Skin of body (tissue), 2 donors: Measurements from ENCODE around the gene INO80B. TPM values are rescaled to one million over a fixed set of nuclear protein-coding genes. Genes with fewer than 3 reads are reported as not detected.
"Not testable (repeated sequence)": the region's sequence is repeated elsewhere in the genome, so short reads cannot be mapped to it uniquely, and the experiment has no call there.

Source experiments
- DNase-seq: peaks from one replicate; lab custom pipeline; 2025; lab: John Stamatoyannopoulos, UW
- total RNA-seq: library from RNA; depleted of rRNA; stranded (reverse); fragments of >200 nt; gene quantifications from one replicate; pipeline ENCODE4 v1.2.3, GENCODE V29; 2014

Gene INO80B
- total RNA-seq, 1 donor from 2014 or later = 6.8 TPM

DNA sequence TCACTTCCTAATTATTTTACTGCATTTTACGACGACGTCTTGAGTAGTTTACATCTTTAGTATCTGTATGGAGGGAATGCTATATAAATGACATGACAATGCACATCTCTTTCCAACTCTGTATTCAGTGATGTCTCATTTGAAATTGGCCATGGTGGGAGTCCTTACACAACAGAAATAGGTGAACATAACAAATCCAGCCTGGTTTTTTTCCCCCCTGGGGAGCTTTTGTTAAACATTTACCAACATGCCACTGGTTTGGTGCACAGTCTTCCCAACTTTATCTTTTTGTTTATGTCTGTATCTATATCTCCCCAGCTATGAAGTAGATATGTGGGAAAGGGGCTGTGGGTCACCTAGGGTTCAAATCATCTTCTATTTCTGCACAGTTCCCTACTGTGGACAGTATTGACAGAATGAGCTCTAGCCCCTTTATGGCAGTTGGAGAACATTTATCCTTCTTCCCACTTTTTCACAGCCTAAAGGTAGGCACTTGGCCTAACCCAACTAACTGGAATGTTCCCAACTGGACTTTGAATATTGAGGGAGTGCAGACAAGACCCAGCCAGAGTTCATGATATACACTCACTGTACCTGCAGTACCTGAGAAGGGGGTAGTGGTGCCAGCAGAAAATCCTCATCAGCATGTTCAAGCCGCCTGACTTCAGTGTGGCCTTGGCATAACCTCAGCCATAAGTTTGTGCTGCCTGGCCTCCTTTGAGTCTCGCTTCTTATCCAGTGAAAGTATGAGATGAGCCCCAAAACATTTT is 7.5 kb upstream of the INO80B start:
- no peak for DNase-seq

- no peak for DNase-seq
Measured at GRCh38 chr2:74448771-74449170, 6.1 kb upstream of the INO80B start.

DNA sequence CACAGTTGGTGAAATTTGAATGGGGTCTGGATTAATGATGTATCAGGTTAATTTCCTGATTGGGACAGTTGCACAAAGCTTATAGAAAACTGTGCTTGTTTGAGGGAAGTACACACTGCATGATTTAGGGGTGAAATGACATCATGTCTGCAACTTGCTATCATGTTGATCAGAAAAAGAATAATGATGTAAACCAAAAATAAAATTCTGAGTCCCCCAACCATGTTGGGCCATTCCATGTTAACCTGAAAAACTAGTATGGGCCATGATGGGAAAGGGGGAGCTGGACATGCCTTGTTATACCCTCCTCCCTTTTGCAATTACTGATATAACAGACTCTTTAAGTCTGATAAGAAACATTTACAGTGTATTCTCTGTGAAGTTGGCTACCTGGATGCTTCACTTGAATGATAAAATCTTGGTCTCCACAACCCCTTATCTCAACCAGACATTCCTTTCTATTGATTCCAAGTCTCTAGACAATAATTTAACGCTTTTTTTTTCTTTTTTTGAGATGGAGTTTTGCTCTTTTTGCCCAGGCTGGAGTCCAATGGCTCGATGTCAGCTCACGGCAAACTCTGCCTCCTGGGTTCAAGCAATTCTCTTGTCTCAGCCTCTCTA is 4.2 kb upstream of the INO80B start:
- no peak for DNase-seq

DNA sequence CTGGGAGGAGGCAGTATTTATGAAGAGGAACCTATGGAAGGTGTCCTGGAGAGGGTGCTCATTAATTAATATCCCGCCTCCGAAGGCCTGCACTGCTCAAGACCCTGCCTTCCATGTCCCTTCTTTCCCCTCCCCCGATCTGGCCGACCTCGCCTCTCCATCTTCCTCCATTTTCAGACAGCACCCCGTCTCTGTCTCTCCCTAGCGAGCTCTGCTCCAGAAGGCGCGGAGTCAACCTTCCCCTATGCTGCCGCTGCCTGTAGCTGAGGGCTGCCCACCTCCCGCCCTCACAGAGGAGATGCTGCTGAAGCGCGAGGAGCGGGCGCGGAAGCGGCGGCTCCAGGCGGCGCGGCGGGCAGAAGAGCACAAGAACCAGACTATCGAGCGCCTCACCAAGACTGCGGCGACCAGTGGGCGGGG is 2.3 kb downstream of the INO80B start:
- DNase-seq = no peak

DNA sequence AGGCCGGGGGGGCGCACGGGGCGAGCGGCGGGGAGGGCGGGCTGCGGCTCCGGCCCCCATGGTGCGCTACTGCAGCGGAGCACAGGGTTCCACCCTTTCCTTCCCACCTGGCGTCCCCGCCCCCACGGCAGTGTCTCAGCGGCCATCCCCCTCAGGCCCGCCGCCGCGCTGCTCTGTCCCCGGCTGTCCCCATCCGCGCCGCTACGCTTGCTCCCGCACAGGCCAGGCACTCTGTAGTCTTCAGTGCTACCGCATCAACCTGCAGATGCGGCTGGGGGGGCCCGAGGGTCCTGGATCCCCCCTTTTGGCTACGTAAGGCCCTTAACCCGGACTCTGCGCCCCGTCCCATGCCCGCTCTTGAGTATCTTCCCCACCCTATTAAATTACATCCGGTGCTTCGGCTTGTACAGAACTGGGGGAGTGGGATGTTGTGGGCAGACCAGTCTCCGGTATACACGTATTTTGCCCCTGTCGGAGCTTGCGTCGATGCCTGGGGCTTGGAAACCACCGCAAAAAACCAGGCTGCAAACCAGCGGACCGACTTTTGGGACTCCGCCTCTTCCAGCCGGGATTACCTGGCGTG is 2.8 kb downstream of the INO80B start:
- no peak for DNase-seq

DNA sequence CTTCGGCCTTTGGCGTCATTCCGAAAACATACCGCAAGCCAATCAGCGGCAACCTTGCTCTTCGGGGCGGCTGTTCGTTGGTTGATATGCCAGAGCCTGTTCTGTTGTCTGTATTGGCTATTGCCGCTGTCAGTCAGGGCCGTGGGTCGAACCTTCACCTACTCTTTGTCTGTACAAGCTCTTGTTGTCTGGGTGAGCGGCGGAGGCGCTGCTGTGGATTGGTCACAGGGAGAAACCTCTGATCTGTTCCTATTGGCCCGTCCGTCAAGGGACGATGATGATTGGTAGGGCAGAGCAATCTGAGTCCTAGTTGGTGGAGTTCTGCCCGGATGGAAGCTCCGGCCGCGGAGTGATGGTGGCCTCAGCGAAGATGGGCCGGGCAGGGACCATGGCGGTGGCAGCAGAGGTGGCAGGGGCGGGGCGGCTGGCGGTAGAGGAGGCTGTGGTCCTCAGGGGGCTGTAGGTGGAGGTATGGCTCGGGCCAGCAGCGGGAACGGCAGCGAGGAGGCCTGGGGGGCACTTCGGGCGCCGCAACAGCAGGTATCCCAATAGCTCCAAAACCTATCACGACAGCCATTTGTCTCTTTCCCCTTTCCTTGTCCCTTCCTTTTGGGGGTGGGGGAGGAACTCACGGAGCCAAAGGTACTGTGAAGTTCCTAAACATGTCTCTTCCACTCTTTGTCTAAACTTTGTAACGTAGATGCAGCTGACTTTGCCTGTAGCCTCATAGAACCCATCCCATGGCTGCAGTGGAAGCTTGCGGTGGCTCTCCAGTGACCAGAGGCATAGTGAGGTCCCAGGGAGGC is 3.4 kb downstream of the INO80B start, which contains the start of gene WBP1:
Gene WBP1, plus strand, starts transcription at position 307 of the 806 bp plus-strand sequence. Its CDS starts 165 bp downstream, at position 472.
- peak; percentile 100 for DNase-seq

DNA sequence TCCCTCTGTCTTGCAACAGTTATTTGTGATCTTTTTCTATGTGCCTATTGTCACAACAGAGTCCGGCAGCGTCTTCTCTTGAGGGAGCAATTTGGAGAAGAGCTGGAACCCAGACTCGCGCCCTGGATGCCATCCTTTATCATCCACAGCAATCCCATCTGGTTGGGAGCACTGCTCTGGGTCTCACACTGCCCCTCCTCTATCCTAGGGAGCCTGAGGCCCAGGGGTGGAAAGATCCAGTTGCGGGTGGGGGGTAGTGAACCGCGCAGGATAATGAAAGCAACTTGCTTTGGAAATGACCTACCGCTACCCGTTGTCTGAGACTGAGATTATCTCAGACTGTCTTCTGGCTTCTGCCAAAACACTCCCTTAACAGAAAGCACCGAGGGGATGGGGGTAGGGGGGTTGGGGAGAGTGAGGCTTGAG is 4.1 kb downstream of the INO80B start:
- DNase-seq = no peak

DNA sequence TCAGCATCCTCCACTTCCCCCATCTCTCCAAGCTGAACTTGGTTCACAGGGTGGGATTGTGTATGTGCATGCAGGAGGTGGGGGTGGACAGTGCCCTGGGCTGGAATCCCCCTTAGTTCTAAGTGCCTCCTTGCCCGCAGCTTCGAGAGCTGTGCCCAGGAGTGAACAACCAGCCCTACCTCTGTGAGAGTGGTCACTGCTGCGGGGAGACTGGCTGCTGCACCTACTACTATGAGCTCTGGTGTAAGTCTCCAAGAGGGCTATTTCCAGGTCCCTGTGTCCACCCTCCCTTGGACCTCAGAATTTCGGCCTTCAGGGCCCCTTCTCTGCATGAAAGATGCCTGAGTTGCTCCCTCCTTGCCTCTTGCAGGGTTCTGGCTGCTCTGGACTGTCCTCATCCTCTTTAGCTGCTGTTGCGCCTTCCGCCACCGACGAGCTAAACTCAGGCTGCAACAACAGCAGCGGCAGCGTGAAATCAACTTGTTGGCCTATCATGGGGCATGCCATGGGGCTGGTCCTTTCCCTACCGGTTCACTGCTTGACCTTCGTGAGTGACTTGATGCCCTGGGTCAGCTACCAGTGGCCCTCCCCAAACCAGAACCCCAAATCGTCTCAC is 4.7 kb downstream of the INO80B start:
- DNase-seq = not testable (repeated sequence)

GRCh38 chr2:74460187-74460586 is 5.3 kb downstream of the INO80B start:
- not testable (repeated sequence) for DNase-seq

GRCh38 chr2:74461187-74462053 is 6.5 kb downstream of the INO80B start:
- no peak for DNase-seq

DNA sequence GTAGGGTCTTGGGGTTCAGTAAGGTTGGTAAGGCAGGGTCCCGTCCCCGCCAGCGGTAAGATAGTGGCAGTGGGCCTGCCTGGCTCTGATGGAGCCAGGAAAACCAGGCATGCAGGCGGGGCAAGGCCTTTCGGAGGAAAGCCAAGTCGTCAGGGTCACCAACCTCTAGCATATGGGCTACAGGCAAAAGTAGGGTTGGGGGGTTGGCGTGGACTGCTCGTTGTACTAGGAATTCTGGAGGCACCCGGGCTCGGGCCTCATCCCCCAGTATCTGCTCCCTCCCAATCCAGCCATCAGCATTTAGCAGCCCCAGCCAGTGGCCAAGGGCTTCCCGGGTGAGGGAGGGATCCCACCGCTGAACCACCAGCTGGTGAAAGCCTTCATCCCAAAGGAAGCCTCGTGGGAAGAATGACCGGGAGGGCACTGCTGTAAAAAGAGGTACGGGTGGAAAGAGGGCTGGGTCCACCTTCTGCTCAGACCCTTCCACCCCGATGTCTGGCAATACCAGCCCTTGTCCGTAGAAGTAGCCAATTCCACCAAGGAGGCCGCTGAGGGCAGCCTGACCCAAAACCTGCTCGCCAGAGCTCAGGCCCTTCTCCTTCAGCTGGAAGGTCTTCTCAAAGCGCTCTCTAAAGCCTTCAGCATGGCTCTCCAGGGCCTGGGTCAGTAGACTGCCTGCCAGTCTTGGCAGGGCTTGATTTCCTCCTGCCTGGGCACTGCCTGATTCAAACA is 7.3 kb downstream of the INO80B start:
- no peak for DNase-seq

DNA sequence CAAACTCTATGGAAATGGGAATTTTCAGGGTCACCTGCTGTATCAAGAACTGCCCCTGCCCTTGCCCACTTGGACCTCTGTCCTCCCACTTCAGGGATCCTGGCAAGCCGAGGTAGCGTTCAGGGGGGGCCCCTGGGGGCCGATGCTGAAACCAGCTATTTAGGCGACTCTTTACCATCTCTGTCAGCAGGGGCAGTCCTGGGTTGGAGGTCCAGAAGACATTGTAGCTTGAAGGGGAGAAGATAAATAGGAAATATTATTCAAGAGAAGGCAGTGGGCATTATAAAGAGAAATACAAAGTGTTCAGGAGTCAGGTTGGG is 7.9 kb downstream of the INO80B start:
- no peak for DNase-seq

GRCh38 chr2:74464406-74464805 is 9.5 kb downstream of the INO80B start:
- no peak for DNase-seq

DNA sequence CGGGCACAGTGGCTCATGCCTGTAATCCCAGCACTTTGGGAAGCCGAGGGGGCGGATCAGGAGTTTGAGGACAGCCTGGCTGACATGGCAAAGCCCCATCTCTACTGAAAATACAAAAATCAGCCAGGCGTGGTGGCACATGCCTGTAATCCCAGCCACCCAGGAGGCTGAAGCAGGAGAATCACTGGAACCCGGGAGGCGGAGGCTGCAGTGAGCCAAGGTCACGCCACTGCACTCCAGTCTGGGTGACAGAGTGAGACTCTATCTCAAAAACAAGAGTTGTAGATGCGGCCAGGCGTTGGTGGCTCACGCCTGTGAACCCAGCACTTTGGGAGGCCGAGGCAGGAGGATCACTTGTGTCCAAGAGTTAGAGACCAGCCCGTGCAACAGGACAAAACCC is 15.9 kb downstream of the INO80B start:
- DNase-seq = not testable (repeated sequence)

DNA sequence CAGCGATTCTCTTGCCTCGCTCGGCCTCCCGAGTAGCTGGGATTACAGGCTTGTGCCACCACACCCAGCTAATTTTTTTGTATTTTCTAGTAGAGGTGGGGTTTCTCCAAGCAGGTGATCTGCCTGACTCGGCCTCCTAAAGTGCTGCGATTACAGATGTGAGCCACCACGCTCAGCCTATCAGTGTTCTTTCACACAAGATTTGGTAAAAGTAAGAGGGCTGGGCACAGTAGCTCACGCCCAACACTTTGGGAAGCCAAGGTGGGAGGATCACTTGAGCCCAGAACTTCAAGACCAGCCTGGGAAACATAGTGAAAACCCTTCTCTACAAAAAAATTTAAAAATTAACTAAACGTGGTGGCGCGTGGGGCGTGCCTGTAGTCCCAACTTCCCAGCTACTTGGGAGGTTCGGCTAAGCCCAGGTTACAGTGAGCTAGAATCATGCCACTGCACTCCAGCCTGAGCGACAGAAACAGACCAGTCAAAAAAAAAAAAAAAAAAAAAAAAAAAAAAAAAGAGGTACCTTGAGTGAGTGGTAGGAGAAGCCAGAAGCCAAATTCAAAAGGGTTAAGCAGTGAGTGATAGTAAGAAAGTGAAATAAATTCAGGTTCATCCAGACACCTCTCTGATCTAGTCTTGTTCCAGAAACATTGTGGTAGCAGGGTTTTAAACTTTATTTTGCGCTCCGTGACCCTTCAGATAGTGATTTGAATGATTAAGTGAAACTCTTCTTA is 16.6 kb downstream of the INO80B start:
- no peak for DNase-seq

DNA sequence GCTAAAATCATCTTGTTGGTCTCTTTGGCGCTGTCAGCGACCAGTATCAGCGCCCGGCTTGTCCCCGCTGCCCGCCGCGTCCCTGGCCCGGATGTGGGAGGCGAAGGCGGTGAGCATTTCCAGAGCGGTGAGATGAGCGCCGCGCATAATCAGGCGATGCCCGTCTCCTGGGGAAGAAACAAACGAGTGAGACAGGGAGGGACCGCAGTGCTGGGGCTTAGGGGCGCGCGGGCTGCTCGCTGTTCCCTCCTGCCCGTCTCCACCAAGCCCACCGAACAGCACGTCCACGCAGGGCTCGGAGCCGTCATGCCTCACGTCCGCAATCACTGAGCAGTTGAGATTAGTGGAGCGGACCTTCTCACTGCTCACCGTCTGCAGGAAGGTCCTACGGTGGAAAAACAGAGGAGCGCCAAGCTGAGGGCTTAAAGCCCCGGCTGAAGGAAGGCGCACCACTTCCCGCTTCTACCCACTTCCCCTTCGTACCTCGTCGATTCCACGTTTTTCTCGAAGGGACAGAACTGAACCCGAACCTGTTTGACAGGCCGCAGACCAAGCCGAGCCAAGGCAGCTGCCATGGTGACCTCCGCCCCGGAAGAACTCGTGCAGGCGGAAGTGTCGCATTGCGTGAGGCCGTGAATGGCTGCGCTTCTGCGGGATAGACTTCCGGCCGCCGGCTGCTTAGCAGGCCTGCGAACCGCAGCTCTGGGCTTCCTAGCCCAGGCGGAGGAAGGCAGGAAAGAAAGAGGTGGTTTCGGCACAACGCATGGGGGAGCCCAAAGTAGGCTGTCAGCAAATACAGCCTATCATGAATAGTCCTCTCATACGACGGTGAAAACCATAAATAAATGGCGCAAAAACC is 17.4 kb downstream of the INO80B start, which contains the start of gene MRPL53:
Gene MRPL53, minus strand, starts transcription at position 595 of the 859 bp plus-strand sequence. Its CDS starts 20 bp downstream, at position 575.
- peak; percentile 90 for DNase-seq

DNA sequence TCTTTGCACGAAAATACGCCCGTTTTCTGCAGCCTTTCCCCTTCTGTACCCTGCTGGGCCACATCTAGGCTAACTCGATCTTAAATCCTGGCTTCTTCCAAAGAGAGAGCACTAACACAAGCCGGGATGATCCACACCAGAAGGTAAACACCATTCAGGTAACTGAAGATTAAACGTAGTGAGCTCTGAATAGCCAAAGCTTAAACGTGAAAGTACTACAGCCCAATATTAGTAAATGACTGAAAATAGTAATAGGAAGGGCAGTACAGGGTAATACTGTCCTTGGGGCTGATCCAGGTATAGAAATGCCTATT is 18.0 kb downstream of the INO80B start:
- DNase-seq = peak; percentile 48

DNA sequence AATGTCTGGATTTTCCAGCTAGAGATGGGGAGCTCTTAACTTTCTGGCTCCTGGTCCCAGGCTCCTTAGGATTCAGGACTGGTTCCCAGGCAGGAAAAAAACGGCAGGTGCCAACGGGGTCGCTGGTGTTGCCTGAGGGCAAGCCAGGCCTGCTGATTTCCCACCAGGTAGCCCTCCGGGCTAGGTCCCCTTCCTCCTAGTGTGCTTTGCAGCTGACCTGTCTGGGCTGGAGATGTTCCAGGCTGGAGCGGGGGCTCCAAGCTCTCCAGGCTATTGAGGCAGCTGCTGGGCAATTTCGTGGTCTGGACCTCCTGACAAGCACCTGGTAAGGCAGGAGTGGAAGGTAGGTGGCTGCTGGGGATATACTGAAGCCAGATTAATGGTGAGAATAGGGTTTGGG is 19.6 kb downstream of the INO80B start:
- DNase-seq = no peak
